AG10803 (cell line): Measurements from ENCODE around the gene STIMATE.

Source experiments
- DNase-seq: peaks from one replicate; pipeline ENCODE4 v3.0.0; 2010; ENCODE audit warnings: low read depth
- H3K4me3 ChIP-seq: 2 replicates; pipeline ENCODE4 v1.5.1; 2011; ENCODE audit warnings: mild to moderate bottlenecking, low read length, control low read depth
- TF ChIP-seq, protein P1 (sequence below): conservative IDR thresholded peaks from 2 replicates; pipeline ENCODE4 v1.5.1; 2011; ENCODE audit warnings: mild to moderate bottlenecking, low read length, control low read depth, inconsistent platforms

The STIMATE gene

DNA sequence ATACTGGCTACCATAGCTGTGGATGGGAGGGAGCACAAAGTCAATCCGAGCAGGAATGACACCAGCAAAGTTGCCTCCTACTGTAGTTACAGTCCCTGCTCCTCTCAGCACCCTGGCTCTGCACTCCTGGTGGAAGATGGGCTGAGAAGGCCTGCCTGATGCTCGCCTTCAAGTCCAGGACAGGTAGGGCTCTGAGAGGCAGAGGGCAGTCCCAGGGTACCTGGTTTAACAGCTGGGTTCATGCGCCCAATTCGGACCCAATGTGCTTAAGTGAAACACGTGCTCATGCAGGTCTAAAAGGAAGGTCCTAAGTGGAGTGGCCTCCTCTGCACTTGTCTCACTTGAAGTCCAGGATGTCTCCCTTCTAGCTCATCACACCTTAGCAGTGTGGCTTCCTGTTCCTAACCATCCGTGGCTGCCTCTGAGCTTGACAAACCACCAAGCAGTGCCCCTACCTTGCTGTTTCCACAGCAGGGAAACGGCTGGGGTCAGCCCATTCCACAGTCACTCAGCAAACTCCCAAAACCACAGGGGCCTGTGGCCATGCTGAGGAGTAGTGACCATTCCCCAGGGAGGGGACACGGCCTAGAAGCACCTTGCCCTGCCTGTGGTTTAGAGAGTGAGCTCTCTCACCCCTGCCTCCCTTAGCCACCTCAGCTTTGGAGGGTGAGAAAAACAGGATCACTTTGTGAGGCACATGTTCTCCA is 58.6 kb downstream of the STIMATE start:
- no peak for DNase-seq
- H3K4me3 ChIP-seq = no peak overlapping the region
- TF ChIP-seq, protein P1, sequence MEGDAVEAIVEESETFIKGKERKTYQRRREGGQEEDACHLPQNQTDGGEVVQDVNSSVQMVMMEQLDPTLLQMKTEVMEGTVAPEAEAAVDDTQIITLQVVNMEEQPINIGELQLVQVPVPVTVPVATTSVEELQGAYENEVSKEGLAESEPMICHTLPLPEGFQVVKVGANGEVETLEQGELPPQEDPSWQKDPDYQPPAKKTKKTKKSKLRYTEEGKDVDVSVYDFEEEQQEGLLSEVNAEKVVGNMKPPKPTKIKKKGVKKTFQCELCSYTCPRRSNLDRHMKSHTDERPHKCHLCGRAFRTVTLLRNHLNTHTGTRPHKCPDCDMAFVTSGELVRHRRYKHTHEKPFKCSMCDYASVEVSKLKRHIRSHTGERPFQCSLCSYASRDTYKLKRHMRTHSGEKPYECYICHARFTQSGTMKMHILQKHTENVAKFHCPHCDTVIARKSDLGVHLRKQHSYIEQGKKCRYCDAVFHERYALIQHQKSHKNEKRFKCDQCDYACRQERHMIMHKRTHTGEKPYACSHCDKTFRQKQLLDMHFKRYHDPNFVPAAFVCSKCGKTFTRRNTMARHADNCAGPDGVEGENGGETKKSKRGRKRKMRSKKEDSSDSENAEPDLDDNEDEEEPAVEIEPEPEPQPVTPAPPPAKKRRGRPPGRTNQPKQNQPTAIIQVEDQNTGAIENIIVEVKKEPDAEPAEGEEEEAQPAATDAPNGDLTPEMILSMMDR = no peak

DNA sequence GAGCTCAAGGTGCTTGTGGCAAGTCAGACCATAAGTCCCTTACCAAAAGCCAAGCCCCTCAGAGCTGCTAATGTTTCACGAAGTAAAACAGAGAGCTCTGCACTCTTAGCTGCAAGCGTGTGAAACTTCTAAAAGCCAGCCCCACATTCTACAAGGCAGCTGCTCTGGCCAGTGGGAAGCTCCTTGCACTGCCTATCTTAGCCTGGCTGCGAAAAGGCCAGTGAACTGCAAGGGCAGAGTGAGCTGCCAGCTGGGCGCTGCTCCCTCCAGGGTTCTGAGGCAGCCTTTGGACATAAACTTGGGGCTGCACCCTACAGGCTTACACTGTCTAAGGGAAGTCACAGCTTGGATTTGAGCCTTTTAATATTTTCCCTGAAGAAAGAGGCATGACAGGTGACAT is 60.4 kb downstream of the STIMATE start:
- no peak for DNase-seq
- TF ChIP-seq, protein P1 = no peak
- H3K4me3 ChIP-seq = no peak overlapping the region

DNA sequence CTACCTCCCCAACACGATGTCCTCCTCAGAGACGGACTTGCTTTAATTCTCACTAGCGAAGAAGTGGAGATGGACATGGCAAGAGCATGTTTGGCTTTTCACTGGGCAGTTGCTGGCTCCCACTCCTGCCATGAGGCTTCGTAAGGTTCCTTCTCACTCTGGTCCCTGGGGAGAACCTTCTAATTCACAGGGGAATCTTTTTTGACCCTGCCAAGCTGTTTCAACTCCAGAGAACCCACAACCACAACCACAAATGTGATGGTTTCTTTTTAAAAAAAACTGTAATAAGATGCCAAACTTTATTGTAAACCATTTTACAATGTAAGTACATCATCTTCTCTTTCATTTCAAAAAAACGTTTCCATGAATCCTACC is 60.9 kb downstream of the STIMATE start:
- no peak for DNase-seq
- TF ChIP-seq, protein P1 = no peak
- H3K4me3 ChIP-seq = no peak overlapping the region

DNA sequence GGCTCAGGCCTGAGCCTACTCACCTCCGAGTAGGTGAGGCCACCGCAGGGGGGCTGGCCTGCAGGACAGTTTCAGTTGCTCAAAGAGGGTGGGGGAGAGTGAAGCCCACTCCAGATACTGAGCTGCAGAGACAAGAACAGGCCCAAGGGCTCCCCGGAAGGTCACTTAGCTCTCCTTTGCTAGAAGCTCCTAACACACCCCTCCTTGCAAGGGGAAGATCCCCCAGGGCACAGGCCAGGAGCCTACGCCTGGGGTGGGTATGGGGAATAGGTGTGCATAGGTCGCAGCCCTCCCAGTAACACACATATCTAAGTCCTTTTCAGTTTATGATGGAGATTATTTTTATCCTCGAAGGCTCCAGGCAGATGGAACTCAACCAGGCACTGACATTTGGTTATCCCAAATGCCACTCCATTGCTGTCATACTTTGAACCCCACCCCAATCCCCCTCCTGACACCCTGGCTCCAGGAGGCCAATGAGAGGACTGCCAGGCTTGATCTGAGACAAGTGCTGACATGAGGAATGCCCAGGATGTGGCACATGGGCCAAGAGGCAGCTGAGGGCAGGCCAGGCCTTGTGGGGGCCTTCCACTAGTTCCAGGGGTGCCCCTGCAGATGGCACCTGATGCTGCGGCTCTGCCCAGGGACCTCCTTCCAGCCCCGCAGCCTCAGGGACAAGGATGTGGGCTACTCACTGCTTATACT is 61.4 kb downstream of the STIMATE start:
- no peak overlapping the region for H3K4me3 ChIP-seq
- DNase-seq = no peak
- TF ChIP-seq, protein P1 = no peak

DNA sequence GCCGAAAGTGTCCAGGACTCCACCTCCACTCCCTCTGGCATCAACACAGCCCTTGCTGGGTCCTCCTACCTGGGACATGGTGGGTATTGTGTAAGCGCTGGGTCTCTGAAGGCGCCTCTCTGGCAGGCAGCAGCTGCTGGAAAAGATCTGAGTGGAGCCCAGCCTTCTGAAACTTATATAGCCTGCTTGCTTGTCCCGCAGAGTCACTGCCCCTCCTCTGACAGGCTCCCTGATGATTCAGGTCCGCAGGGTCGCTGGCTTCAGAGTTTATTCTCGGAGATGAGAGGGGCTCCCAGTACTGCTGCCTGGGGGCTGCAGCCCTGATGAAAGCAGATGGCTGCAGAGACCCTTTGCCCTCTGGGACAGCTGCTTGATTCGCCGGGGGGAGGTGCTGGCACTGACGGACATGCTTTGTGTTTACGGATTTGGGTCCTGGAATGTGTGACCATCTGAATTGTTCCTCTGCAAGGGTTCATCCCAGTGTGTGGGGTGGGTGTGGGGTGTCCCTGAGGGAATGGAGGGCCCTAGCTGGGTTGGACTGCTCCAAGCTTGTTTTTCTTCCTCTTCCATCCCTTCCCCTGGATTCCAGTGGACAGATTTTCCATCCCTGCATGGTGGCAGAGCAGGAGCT is 62.4 kb downstream of the STIMATE start, which contains the start of gene MUSTN1:
Gene MUSTN1, minus strand, starts transcription at position 149 of the 631 bp plus-strand sequence. Its CDS starts 71 bp downstream, at position 78.
- TF ChIP-seq, protein P1 = no peak
- H3K4me3 ChIP-seq = no peak within 1 kb of the TSS
- DNase-seq = peak; percentile 20

DNA sequence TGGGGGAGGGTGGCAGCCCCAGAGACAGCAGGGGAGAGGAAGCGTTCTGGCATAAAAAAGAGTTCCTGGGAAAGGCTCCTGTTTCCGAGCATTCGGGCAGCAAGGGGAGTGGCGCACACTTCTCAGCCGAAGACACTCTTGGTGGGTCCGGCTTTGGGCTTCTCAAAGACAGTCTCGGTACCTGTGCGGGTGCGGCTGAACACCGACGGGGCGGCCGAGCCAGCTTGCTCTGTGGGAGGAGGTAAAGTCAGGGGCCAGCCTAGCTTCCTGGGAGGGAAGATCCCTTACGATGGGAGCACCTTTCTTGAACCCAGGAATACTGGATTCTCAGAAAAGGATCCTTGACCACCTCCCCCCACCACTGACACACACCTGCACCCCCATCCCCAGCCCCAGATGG is 64.1 kb downstream of the STIMATE start:
- TF ChIP-seq, protein P1 = no peak
- no peak overlapping the region for H3K4me3 ChIP-seq
- DNase-seq = no peak
